ENCODE measurements around the gene ADAMTS12. TPM values are rescaled to one million over a fixed set of nuclear protein-coding genes. Genes with fewer than 3 reads are reported as not detected.

The ADAMTS12 gene
- total and polyA plus RNA-seq, 4 donors = 0.49 to 6.4 (median 2.3) TPM

- Histone ChIP-seq H3K9me3 (ENCODE audit: control insufficient read depth in 4 of 4, low read length in 3 of 4) (no peaks in the 10 kb centered on the region), H3K27ac (ENCODE audit: low read depth in 1 of 2, low read length in 2 of 2) (no peak overlapping the region), H3K27me3 (ENCODE audit: control insufficient read depth in 4 of 4, insufficient read depth in 4 of 4, low read length in 3 of 4) (no peaks in the 10 kb centered on the region), H3K36me3 (ENCODE audit: control insufficient read depth in 4 of 4, insufficient read depth in 3 of 4, low read depth in 1 of 4, low read length in 3 of 4) (no peaks in the 10 kb centered on the region), H3K4me3 (ENCODE audit: low read depth in 1 of 3, low read length in 3 of 3) (no peak overlapping the region), H3K4me1 (ENCODE audit: control insufficient read depth in 4 of 4, insufficient read depth in 4 of 4, low read length in 3 of 4) (no peaks in the 10 kb centered on the region), H3K9ac (ENCODE audit: low read depth in 1 of 2, low read length in 2 of 2) (no peak overlapping the region)
- TF ChIP-seq ZBTB33 (IDR thresholded peaks at IDR 0.05) (no peak), FOXA2 (IDR thresholded peaks at IDR 0.05) (no peak), HNF4A (conservative IDR thresholded peaks at IDR 0.05) (no peak), CTCF (IDR thresholded peaks at IDR 0.05; ENCODE audit: low read depth, low read length, missing input control) (no peak), NR2F2 (IDR thresholded peaks at IDR 0.05) (no peak), SP1 (IDR thresholded peaks at IDR 0.05) (no peak), TAF1 (conservative IDR thresholded peaks at IDR 0.05) (no peak), FOXA1 (IDR thresholded peaks at IDR 0.05) (no peak), HNF4G (IDR thresholded peaks at IDR 0.05) (no peak)
- TF ChIP-seq, protein P1, sequence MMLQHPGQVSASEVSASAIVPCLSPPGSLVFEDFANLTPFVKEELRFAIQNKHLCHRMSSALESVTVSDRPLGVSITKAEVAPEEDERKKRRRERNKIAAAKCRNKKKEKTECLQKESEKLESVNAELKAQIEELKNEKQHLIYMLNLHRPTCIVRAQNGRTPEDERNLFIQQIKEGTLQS (IDR thresholded peaks at IDR 0.05) = no peak
- TF ChIP-seq, protein P2, sequence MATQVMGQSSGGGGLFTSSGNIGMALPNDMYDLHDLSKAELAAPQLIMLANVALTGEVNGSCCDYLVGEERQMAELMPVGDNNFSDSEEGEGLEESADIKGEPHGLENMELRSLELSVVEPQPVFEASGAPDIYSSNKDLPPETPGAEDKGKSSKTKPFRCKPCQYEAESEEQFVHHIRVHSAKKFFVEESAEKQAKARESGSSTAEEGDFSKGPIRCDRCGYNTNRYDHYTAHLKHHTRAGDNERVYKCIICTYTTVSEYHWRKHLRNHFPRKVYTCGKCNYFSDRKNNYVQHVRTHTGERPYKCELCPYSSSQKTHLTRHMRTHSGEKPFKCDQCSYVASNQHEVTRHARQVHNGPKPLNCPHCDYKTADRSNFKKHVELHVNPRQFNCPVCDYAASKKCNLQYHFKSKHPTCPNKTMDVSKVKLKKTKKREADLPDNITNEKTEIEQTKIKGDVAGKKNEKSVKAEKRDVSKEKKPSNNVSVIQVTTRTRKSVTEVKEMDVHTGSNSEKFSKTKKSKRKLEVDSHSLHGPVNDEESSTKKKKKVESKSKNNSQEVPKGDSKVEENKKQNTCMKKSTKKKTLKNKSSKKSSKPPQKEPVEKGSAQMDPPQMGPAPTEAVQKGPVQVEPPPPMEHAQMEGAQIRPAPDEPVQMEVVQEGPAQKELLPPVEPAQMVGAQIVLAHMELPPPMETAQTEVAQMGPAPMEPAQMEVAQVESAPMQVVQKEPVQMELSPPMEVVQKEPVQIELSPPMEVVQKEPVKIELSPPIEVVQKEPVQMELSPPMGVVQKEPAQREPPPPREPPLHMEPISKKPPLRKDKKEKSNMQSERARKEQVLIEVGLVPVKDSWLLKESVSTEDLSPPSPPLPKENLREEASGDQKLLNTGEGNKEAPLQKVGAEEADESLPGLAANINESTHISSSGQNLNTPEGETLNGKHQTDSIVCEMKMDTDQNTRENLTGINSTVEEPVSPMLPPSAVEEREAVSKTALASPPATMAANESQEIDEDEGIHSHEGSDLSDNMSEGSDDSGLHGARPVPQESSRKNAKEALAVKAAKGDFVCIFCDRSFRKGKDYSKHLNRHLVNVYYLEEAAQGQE (IDR thresholded peaks at IDR 0.05) = no peak
- TF ChIP-seq, protein P3, sequence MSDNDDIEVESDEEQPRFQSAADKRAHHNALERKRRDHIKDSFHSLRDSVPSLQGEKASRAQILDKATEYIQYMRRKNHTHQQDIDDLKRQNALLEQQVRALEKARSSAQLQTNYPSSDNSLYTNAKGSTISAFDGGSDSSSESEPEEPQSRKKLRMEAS (IDR thresholded peaks at IDR 0.05) = no peak
- WGBS = 85% methylated on average over 1 of the region's 1 CpG
- no peak for DNase-seq (ENCODE audit: low spot score)
Measured at GRCh38 chr5:33539212-33539611, 352.6 kb downstream of the ADAMTS12 start.

DNA sequence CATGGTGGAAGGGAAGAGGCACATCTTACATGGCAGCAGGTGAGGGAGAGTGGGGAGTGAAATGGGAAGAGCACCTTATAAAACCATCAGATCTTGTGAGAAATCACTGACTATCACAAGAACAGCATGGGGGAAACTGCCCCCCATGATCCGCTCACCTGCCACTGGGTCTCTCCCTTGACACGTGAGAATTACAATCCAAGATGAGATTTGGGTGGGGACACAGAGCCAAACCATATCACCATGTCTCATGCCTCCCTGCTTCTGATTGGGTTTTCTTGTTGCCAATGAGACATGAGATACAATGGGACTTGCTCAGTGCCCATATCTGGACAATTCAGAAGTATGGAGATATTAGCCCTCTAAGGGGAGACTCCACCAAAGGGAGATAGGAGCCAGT is 353.6 kb downstream of the ADAMTS12 start:
- WGBS = 97% methylated on average over 2 of the region's 2 CpGs
- no peaks in the 10 kb centered on the region for H3K4me1 ChIP-seq (ENCODE audit: control insufficient read depth in 4 of 4, insufficient read depth in 4 of 4, low read length in 3 of 4)
- no peak overlapping the region for H3K9ac ChIP-seq (ENCODE audit: low read depth in 1 of 2, low read length in 2 of 2)
- no peaks in the 10 kb centered on the region for H3K9me3 ChIP-seq (ENCODE audit: control insufficient read depth in 4 of 4, low read length in 3 of 4)
- H3K27ac ChIP-seq (ENCODE audit: low read depth in 1 of 2, low read length in 2 of 2) = no peak overlapping the region
- H3K4me3 ChIP-seq (ENCODE audit: low read depth in 1 of 3, low read length in 3 of 3) = no peak overlapping the region
- H3K36me3 ChIP-seq (ENCODE audit: control insufficient read depth in 4 of 4, insufficient read depth in 3 of 4, low read depth in 1 of 4, low read length in 3 of 4) = no peaks in the 10 kb centered on the region
- DNase-seq (ENCODE audit: low spot score) = no peak
- TF ChIP-seq FOXA2 (IDR thresholded peaks at IDR 0.05) = no peak
- no peak for TF ChIP-seq GABPA (IDR thresholded peaks at IDR 0.05 in 1 of 2, conservative IDR thresholded peaks at IDR 0.05 in 1 of 2)
- TF ChIP-seq ZBTB33 (IDR thresholded peaks at IDR 0.05) = no peak
- TF ChIP-seq NR2F2 (IDR thresholded peaks at IDR 0.05) = no peak
- no peak for TF ChIP-seq YY1 (IDR thresholded peaks at IDR 0.05)
- no peak for TF ChIP-seq SP1 (IDR thresholded peaks at IDR 0.05)
- TF ChIP-seq HNF4G (IDR thresholded peaks at IDR 0.05) = no peak
- no peak for TF ChIP-seq FOXA1 (IDR thresholded peaks at IDR 0.05)
- TF ChIP-seq EGR1 (IDR thresholded peaks at IDR 0.05; ENCODE audit: low read depth in 2 of 2) = no peak
- TF ChIP-seq RXRA (IDR thresholded peaks at IDR 0.05) = no peak
- TF ChIP-seq TAF1 (conservative IDR thresholded peaks at IDR 0.05) = no peak
- TF ChIP-seq, protein P1 (IDR thresholded peaks at IDR 0.05) = no peak
- no peaks in the 10 kb centered on the region for H3K27me3 ChIP-seq (ENCODE audit: control insufficient read depth in 4 of 4, insufficient read depth in 4 of 4, low read length in 3 of 4)

Measured in liver (tissue), 9 donors.